Inferior parietal cortex (tissue), 1 donor: ENCODE data around the gene C14orf93.

Source experiments
- DNase-seq: peaks from one replicate; pipeline ENCODE4 v3.0.0-alpha.2; 2016; ENCODE audit errors: extremely low spot score

C14orf93 gene, protein sequence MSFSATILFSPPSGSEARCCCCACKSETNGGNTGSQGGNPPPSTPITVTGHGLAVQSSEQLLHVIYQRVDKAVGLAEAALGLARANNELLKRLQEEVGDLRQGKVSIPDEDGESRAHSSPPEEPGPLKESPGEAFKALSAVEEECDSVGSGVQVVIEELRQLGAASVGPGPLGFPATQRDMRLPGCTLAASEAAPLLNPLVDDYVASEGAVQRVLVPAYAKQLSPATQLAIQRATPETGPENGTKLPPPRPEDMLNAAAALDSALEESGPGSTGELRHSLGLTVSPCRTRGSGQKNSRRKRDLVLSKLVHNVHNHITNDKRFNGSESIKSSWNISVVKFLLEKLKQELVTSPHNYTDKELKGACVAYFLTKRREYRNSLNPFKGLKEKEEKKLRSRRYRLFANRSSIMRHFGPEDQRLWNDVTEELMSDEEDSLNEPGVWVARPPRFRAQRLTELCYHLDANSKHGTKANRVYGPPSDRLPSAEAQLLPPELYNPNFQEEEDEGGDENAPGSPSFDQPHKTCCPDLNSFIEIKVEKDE

DNA sequence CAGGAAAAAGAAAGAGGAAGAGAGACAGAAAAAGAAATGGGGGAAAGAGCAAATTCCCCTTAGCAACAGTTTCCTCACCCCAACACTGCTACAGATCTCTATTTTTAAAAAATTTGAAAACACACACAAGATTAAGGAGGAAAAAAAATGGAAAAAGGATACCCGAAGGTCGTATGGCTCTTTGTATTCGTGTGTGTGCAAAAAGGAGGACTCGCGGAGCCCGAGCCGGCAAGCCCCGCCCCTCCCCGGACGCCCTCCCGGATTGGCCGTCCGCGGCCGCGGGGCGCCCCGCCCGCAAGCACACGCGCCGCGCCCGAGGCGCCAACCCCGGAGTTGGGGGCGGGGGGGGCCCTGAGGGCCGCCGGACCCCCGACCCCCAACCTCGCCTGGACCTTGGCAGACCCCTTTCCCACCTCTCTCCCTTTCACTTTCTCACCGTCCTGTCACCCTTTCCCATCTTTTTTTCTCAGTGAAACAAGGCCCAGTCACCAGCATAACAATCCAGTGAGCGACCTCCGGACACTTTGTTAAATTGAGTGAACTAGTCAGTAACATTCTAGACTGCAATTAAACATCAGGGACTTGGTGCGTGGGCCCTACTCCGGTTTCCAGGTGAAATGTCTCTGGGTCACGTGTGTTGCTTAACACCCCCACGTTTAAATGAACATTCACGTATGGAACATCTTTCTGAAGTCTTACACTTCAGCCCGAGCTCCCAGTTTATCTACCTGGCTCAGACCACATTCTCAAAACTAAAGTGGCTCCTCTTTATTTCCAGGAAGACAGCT is at the start of gene C14orf93:
TSS of gene C14orf93 (minus strand) at position 205 of the 788 bp plus-strand sequence. CDS start 11,120 bp downstream, outside the sequence.
- peak; percentile 63 for DNase-seq

DNA sequence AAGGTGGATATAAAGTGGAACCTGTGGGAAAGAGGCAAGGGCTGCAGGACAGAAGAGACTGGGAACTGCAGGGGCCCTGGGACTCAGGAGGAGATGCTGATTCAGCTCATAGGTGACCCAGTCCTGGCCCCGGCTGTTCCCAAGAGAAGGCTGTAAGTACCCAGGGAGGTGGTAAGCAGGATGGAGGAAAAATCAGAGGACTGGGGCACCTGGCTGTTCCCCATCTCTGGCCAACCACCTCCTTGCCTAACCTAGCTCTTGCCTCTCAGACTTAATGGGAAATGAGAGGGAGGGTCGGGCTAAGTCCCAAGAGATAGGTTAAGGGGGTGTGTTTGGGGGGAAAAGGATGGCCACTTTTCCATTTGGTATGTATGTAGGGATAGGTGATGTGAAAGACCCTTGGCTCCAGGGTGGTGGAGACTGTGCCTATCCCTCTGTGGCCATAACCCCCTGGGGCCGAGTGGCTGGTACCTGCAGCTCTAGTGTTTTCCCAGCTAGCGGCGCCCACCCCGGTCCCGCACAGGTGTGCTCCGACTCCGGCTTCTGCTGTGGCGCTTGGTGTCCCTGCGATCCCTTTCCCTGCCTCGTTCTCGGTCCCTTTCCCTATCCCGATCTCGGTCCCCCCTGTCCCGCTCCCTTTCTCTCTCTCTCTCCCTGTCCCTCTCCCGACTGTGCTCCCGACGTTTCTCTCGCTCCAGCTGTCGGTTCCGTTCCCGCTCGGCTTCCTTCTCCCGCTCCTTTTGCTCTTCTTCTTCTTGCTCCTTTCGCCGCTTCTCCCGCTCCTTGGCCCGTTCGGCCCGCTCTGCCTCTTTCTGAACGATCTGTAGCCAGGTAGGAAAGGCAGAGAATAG is 48.9 kb upstream of the C14orf93 start:
- DNase-seq = no peak

DNA sequence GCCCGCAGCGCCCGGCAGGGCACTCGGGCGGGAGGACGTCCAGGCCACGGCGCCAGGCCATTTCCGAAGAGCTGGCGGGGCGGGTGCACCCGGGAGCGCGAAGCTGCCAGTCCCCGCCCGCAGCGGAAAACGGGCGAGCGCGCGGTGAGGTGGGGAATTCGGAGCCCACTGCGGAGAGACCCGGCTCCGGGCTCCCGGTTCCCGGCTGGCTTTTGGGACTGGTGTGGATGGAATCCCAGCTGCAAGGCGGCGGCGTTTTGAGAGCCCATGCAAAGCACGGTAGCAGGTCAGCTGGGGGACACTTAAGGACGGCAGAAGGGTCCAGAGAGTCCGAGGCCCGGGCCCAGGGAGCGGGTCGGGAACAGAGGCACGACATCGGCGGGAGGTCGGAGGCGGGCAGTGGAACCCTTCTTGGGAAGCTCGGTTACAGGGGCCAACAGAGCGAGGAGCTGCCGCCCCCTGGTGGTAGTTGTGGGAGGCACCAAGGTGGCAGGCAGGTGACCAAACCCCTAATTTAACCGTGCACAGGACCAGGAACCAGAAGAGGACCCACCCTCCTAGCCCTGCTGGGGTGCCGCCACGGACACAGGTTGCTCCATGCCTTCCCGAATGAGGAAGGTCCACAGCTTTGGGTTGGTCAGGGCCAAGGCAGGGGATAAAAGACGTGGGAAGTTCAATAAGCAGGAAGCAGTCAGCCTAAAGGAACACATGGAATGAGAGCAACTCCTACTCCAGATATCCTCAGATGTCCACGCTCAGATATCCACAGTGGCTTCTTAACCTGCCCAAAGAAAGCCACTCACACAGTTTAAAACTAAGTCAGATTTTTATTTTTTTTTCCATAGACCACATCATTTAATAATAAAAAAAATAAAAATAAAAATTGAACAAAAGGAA is 48.1 kb upstream of the C14orf93 start:
- DNase-seq = peak; percentile 89

DNA sequence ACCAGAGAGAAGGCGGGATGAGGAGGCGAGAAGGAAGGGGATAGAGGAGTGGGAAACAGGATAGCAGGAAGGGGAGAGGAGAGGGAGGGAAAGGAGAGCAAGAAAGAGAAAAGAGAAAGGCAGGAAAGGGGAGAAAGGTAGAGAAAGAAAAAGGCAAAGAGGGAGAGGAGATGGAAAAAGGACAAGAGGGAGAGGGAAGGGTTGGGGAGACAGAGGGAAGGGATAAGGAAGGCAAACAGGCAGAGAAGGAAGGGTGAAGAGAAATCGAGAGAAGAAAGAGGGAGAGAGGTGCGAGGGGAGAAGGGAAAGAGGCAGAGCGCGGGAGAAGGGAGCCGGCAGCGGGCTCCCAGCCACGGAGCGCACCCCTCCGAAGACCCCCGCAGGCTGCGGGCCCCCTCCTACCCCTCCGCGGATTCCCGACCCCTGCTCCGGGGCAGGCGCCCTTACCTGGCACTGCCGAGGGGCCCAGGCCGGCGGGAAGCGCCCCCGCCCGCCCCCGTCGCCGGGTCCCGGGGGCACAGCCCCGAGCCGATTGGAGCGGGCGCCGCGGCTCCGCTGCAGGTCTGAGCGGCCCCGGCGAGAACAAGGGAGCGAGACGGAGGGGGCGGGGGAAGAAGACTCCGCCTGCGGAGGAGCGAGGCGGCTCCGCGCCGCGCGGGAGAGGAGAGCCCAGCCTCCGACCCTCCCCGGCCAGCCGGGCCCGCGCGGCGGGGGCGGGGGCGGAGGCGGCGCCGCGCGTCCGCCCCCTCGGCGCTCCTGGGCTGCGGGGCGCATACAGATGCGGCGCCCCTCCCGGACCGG is 47.2 kb upstream of the C14orf93 start, which contains the start of gene CDH24:
TSS of gene CDH24 (minus strand) at position 565 of the 801 bp plus-strand sequence. CDS start 1,787 bp downstream, outside the sequence.
- no peak for DNase-seq

DNA sequence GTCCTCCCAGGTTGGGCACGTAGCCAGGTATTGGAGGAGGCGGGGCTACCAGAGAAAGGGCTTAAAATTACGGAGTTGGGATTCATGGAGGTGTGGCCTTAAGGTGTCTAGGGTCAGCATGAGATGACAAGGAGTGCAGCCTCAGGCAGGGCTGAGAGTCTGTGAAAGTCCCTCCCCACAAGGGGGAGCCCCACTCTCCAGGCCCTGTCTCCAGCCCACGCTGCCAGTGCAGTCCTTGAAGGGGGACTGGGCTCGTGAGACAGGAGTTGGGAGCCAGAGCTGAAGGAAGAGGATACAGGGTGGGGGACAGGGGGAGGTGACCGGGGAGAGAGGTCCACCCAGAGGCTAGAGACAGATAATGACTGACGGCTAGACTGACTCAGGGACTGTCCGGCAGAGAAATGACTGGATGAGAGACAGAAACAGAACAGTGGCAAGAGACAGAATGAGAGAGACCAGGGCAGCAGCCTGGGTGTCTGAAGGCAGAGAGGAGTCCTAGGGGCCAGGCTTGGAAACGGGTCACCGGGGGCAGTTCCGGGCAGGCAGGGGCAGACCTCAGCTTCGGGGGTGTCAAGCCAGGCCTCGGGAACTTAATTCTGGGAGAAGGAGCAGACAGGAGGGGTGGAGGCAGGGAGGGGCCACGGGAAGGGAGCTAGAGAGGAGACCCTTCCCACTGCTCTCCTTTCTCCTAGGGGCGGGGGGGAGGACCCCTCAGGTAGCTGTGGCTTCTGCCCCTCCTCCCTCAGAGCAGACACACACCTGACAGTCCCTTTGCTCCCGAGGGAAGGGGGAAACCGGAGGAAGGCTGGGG is 46.4 kb upstream of the C14orf93 start:
- DNase-seq = no peak

DNA sequence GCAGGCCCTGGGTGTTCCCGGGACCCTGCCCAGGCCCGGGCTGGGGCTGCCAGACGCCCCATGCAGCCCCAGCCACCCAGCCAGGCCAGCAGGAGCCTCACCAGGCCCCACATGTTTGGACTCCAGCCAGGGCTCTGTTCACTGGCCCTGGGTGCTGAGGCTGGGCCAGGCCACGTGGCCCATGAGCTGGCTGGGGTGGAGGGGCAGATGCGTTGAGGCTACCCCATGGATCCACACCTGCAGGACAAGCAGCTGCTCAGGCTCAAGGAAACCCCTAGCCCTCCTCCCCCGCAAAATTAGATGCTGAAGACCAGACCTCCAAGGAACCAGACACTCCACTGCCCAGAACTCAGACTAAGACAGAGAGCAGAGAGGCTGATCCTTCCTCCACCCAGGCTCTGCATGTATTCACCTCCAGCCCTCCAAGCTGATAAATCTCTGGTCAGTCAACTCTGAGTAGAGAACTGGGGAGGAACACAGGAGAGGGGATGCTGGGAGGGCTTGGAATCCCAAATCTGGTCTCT is 45.7 kb upstream of the C14orf93 start:
- no peak for DNase-seq

DNA sequence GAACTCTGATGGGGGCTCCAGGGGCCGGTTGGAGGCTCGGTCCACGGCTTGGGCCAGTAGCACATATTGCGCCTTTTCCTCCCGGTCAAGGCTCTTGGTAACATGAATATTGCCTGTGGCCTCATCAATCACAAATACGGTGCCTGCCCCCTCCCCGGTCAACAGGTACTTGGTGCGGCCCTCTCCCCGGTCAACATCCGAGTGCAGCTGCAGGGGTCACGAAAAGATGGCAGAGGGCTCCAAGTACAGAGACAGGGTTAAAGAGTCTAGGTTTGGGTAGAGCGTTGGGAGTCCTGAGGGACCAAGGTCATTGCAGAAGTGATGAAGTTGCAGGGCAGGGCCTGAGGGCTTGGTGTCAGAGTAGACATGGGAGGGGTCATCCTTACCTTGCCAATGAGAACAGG is 45.2 kb upstream of the C14orf93 start:
- DNase-seq = no peak

DNA sequence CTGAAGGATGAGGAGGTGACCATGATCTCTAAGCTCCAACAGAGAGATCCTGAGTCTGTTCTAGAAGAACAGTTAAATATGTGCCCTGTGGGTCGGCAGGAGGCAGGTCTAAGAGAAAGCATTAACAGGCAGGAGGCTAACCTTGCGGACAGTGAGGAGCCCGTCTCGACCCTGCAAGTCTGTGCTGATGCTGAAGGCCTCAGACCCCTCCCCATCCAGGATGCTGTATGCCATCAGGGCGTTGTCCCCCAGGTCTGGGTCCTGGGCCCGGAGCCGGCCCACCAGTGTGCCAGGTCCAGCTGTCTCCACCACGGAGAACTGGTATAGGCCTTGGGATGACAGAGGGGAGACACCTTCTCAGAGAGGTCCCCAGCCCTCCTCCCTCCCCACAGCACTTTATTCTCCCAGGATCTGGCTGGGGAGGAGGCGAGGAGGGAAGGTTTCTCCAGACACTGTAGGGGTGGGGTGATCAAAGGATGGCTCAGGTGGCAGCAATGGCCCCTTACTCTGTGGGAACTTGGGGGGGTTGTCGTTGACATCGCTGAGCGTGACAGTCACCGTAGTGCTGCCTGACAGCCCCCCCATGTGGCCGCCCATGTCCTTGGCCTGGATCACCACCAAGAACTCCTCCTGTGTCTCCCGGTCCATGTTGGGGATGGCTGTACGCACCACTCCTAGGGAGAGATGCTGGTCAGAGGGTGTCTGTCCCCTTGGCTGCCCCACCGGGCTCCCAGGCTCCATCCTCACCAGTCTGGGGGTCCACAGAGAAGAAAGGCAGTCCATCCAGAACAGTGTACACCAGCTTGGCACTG is 44.3 kb upstream of the C14orf93 start:
- no peak for DNase-seq

DNA sequence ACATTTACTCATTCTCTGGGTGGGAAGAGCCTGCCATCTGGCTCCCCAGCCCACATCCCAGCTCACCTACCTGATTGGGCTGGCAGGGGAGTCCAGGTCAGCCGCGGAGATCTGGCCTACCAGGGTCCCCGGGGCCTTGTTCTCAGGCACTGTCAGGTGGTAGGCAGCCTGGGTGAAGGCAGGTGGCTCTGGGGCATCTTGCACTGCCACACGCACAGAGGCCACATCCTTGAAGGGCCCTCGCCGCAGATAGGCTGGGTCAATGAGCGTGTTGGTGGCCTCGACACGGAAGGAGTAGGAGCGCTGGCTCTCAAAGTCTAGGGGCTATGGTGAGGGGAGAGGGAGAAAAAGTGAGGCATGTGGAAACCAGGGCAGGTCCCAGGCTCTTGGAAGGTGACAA is 43.5 kb upstream of the C14orf93 start:
- DNase-seq = no peak

DNA sequence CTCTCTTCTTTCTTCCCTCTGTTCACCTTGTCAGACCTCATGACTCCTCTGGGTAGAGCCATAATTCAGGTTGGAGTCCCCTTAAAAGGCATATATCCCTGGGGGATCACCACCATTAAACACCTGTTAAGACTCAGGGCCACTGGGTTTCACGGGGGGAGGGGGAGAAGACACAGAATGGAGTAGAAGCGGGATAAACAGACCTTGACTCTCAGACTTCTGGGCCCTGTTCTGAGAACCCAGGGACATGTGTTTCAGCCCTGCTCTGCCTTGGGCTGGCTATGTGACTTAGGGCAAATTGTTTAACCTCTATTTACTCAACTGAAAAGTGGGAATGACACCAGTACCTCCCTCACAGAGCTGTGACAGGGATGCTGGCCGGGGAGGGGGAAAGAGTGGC is 42.7 kb upstream of the C14orf93 start:
- no peak for DNase-seq

DNA sequence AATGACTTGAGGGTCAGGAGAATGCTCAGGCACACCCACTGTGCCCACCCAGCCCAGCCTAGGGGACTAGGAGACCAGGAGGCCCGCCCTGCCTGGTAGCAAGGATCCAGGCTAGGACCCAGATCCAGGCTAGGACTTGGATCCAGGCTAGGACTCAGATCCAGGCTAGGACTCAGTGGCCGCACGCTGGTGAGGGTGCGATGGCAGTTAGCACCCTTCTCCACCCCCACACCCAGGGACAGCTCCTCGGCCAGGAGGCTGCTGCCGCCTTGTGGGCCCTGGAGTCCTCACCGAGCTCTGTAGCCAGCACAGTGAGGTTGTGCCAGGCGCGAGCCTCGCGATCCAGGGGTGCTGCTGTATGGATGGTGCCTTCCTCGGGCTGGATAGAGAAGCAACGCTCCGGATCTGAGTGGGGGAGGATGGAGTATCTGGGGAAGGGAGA is 42.3 kb upstream of the C14orf93 start:
- no peak for DNase-seq

DNA sequence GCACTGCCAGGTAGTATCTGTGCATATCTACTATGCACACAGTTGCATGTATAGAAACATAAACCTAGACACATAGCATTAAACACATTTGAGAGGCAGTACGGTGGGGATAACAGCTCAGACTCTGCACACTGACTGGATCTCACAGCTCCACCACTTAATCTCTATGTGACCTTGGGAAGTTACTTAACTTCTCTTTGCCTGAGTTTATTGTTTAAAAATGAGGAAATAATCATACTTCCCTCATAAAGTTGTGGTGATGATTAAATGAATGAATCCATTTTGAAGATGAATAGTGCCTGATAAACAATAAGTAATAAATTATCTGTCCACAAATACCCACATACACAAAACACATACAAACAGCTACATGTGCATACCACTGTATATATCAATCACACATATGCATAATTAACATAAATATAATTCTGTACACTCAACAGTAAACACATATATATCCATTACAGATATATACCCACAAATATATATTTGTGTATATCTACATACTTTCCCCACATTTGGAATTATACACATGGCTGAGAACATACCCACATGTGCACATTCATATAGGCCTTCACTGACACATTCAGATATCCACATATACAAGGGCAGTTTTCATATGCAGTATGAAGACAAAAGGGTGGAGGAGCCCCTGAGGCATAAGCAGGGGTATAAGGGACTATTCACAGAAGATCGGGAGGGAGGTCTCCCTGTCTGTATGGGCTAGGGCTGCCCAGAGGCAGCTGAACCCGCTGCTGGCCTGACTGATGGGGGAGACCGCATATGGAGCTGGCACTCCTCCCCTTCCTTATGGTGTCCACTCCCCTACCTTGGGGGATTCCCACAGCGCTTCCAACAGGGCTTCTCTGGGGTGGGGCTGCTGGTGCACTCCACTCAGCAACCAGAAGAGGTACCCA is 41.5 kb upstream of the C14orf93 start:
- DNase-seq = no peak

DNA sequence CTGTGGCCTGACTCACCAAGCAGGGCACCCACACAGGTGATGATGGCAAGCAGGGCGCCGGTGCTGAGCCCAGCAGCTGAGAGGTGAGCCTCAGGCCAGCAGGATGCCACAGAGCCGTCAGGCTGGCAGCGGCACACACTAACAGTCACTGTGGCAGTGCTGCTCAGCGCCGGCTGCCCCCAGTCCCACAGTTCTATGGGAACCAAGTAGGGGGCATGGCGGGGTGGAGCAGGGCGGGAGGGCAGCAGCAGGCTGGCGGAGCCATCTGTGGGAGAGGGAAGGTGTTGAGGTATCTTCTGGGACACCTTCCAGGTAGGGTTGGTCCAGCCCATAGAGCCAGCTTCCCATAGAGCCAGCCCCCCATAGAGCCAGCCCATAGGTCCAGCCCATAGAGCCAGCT is 39.1 kb upstream of the C14orf93 start:
- DNase-seq = no peak

DNA sequence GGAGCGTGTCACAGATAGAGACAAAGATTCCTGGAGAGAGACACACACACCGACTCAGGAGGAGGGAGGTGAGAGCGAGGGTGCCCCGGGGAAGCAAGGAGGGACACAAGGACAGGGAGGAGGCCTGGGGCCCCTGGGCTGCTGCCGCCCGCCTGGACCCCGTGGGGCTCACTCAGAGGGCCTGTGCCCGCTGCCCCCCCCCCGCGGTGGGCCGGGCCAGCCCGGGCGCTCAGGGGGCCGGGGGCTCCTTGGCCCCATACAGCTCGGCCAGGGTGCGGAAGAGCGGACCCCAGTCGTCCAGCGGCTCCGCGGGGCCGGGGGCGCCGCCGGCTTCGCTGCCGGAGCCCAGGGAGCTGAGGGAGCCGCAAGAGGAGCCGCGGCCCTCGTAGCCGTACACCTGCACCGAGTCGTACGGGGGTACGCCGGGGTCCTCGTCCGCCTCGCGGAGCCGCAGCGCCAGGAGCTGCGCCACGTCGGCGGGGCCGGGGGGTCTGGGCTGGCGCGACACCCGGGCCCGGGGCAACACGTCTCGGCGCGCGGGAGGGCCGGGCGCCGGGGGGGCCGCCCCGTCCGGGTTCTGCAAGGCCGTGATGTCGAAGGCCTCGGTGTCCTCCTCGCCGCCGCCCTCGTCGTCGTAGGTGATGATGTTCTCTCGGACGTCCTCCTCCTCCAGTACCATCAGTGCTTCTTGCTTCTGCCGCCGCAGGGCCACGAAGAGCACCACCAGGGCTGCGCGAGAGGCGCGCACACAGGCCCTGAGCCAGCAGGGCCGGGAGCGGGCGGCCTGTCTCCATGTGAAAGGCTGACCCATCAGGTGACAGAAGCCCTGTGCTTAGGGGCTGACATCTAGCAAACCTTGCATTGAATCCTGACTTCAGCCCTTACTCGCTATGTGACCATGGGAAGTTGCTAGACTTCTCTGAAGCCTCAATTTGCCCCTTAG is 38.1 kb upstream of the C14orf93 start:
- DNase-seq = no peak

DNA sequence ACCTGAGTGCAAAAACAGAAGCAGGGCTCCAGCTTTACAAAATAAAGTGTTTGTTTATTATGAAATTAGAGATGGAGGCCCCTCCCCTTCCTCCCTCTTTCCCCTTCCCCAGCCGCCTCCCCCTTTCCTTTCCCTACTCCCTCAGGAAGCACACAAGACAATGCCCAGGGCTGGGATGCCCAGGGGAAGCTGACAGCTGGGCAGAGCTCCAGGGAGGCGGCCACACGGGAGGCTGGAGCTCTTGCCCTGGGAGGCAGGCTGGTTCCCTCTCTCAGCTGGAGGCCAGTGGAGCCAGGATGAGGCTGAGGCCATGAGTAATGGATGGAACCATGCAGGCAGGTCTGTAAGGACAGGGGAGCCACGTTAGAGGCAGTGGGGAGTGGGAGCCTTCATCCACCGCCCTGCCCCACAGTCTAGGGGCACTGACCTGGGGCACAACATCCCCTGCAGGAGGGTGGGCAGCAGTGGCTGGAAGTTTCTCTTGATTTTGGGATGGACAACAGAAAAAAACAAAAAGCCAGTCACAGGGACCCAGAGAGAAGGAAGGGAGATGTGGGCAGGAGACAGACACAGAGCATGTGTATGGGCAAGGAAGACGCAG is 37.2 kb upstream of the C14orf93 start:
- DNase-seq = no peak
